ENCODE measurements around the gene CHAC1. TPM values are rescaled to one million over a fixed set of nuclear protein-coding genes. Genes with fewer than 3 reads are reported as not detected.
A peak's percentile ranks its signal among the peaks of the same experiment; 100 is the strongest.

The CHAC1 gene
- total RNA-seq, 1 donor from 2014 or later, result 0.58 TPM

DNA sequence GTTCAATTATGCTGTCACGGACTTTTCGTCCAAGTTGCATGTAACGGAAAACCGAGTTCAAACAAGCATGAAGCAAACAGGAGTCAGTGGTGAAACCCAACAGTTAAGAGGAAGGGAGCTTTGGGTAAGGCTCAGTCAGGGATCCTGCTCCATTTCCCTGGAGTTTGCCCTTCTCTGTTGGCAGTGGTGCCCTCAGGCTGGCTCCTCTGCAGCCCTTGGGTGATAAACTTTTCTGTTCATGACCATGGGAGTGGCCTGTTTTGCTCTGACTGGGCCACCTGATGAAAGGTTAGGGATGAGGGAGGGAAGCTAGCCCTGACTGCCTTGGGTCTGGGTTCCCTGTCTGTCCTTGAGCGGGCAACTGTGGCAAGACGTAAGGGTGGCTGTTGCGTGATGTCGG is 16.1 kb downstream of the CHAC1 start:
- ATAC-seq, result no peak
- no peak for DNase-seq (ENCODE audit: low spot score)
- intact Hi-C loops (cut with DNase I), result no loop called here

DNA sequence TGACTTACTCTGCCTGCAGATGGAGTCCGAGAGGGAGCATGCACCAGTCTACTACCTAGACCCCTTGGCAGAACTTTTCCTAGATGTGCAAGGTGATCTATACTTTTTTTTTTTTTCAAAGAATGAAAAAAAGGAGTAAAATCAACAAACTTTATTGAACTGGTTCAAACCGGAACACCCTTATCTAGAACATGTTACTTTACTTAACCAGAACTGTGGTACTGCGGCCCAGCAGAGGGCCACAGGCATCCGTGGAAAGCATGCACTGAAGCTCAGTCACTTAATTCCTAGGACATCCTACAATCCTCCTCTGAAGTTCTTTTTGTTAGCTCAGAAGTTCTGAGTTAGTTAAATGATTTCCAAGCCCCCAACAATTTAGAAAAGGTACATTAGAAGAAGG is 21.6 kb downstream of the CHAC1 start:
- DNase-seq (ENCODE audit: low spot score) (no peak), ATAC-seq (no peak)
- intact Hi-C loops (cut with DNase I), result no loop called here

DNA sequence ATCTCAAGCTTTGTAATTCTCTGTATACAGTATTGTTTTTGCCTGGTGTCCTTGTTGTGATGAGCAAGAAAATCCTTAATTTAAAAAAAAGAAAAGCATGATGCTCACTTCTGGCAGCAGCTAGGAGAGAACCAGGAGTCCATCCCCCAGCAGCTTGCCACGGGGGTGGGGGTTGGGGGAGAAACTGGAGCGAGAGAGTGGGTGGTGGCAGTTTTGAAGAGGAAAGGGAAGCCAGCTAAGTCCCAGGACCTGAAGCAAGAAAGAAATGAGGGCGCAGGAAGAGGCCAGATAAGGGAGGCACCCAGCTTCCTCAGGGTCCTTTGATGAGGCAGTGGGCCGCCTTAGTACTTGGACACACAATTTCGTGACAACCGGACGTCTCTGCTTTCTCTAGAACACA is 23.5 kb downstream of the CHAC1 start:
- intact Hi-C loops (cut with DNase I), result no loop called here
- ATAC-seq, result no peak
- no peak for DNase-seq (ENCODE audit: low spot score)

DNA sequence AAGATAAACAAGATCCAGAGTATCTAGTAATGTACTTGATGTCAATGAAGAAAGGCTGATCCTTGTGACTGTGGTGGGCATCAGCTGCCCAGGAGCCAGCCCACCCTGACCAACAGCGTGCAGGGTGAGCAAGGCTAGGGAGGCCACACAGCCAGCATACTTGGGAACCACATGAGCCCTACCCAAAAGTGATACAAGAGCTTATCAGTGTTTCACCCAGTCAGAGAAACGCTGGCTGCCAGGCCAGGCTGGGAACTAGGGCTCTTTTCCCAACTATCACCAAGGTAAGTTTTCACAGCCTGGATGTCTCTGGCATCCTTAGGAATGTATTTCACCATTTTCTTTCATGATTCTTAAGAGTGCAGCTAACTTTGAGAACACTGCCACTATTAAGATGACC is 24.9 kb downstream of the CHAC1 start:
- ATAC-seq (no peak), DNase-seq (ENCODE audit: low spot score) (no peak)
- intact Hi-C loops (cut with DNase I), result no loop called here

DNA sequence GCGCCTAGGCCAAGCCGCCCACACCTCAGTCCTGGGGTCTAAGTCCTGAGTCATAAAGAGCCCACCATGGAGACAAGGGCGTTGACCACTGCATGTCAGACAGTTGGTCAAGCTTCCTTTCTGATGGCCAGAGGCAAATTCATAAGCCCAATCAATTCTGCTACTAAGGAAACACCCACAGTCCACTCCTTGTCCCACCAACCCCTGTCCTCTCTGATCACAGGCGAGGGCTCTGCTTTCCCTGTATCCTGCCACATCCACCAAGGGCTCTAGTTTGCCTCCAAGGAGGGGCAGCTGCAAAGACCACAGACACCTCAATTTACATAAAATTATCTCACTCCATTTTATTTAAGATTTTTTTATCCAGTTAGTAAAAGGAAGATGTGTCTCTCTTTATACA is 25.3 kb downstream of the CHAC1 start:
- DNase-seq (ENCODE audit: low spot score) (no peak), ATAC-seq (no peak)
- intact Hi-C loops (cut with DNase I), result no loop called here

DNA sequence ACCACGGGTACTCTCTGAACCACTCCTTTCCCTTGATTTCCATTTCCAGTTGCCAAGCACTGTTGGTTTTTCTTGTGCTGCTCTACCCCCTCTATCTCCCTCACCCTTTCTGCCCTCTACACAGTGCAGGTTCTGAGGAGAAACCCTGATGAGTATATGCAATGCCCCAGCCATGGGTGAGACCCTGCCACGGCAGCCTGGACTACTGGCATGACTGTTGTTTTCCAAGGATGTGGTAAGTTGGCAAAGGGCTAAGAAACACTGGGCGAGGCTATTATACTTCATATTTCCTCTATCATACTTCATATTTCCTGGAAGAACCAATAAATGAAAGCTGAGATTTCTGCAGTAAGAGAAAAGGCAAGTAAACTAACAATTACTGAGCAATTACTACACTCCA is 27.9 kb downstream of the CHAC1 start:
- DNase-seq (ENCODE audit: low spot score) (no peak), ATAC-seq (no peak)
- intact Hi-C loops (cut with DNase I), result no loop called here

DNA sequence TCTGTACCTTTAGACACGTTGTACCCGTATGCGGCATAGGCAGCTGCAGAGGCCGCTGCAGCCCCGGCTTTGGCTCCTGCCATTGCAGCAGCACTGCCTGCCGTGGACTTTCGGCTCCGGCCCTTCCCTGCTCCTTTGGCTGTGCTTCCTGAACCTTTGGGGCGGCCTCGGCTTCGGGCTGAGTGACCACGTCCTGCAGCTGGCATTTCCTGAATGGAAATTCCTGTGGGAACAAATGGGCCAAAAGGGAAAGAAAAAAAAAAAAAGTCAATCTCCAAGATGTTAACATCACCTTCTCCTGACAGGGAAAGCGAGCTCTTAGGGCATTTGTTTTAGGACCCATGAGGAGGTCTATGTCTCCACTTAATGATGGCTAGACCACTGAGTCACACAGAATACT is 29.6 kb downstream of the CHAC1 start:
- intact Hi-C loops (cut with DNase I), result no loop called here
- DNase-seq (ENCODE audit: low spot score), result no peak

DNA sequence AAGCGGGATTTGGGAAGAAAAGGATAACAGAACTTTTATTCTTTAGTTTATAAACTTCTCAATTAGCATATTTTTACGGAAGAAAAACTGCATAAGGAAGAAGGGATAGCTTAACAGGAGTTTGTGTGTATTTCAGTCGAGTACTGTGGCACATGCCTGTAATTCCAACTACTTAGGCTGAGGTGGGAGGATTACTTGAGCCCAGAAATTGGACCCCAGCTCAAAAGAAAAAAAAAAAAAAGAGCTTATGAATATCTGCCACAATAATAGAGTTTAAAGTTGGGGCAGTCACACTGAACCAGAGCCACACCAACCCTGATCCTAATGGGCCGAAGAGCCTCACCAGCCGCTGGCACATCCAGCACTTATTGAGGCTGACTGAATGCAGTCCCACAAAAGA is 31.1 kb downstream of the CHAC1 start:
- ATAC-seq (no peak), DNase-seq (ENCODE audit: low spot score) (no peak)
- intact Hi-C loops (cut with DNase I), result no loop called here

More for the DNA sequence above, 29.6 kb downstream of the CHAC1 start:
- ATAC-seq, result no peak

DNA sequence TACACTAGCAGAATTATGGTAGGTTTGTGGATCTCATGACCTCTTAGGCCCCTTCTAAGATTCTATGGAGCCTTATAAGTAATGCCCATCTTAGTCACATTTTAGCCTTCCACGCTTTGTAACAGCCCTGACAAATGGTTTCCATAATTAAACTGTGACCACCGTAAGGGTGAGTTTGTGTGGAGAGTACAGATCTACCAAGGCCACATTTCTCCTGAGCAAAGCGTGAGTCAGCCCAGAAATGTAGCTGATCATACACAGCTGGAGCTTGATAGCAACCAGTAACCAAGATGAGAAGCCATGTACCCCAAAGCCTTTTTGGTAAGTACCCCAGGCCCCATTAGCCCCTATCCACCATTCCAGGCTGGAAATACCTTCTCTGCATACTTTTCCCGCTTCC is 31.7 kb downstream of the CHAC1 start:
- intact Hi-C loops (cut with DNase I), result no loop called here
- ATAC-seq, result no peak
- DNase-seq (ENCODE audit: low spot score), result no peak

DNA sequence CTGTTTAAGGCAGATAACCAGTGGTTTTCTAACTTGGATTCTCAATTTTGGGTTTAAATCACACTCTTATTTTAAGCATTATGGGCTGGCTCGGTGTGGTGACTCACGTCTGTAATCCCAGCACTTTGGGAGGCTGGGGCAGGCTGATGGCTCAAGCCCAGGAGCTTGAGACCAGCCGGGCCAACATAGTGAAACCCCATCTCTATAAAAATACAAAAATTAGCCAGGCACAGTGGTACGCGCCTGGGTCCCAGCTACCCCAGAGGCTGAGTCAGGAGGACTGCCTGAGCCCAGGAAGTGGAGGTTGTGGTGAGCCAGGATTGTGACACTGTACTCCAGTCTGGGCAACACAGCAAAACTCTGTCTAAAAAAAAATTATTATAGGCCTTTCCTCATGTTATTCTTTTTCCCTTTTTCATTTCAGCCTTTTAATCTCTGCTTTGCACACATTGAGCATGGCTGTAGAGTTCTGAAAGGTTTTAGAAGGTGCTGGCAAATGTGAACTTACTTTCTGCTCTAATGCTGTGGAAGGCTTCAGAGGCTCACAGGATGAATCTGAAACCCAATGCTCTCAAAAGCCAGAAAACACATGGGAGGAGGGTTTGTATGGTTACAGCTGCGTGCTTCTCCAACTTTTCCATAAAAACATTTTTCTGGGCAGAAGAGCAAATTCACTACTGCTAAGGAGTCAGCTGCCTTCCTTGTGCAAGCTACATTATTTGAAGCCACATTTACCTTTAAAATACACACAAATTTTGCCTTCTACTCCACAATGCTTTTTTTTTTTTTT is 32.5 kb downstream of the CHAC1 start:
- peak; percentile 49 for ATAC-seq
- intact Hi-C loops (cut with DNase I), result no loop called here
- no peak for DNase-seq (ENCODE audit: low spot score)

DNA sequence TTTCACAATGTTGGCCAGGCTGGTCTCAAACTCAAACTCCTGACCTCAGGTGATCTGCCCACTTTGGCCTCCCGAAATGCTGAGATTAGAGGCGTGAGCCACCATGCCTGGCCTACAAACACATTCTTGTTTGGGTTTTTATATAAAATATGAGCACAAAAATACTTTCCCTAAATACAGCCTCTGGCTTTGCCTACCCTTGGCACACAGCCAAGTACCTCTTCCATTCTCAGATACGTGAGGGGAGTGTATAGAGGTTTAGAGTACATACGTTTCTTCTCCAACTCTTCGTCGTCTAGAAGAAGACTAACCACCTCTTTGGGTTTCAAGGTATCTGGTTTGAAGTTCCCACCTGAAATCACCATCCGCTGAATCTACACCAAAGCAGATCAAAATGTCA is 33.5 kb downstream of the CHAC1 start:
- DNase-seq (ENCODE audit: low spot score), result no peak
- intact Hi-C loops (cut with DNase I), result no loop called here
- ATAC-seq, result no peak

DNA sequence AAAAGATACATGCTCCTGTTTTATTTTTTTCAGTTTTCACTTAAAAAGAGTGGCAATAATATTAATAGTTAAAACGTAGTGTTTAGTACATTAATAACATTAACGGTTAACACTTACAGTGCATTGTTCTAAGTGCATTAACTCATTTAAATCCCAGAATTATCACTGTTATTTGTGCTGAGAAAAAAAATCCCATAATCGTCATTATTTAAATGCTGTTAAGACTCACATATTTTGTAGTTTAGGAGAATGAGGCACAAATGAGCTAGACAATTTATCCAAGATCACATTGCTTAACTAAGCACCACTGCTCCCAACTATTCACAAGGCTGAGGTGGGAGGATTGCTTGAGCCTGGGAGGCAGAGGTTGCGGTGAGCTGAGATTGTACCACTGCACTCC is 34.9 kb downstream of the CHAC1 start:
- DNase-seq (ENCODE audit: low spot score) (no peak), ATAC-seq (no peak)
- intact Hi-C loops (cut with DNase I), result no loop called here

DNA sequence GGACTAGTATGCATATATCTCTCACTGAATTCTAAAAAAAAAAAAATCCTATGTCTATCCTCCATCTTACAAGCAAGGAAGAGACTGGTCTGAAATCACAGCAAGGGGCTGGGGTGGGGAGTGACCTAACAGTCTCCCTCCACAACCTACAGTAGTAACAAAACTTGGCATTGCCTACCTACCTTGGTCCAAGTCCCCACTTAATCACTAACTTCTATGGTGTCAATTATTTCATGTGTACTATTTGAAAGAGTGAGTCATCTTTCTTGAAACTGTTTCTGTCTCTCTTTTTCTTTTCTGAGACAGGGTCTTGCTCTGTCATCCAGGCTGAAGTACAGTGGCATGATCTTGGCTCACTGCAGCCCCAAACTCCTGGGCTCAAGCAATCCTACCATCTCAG is 36.8 kb downstream of the CHAC1 start:
- no peak for ATAC-seq
- intact Hi-C loops (cut with DNase I), result no loop called here

DNA sequence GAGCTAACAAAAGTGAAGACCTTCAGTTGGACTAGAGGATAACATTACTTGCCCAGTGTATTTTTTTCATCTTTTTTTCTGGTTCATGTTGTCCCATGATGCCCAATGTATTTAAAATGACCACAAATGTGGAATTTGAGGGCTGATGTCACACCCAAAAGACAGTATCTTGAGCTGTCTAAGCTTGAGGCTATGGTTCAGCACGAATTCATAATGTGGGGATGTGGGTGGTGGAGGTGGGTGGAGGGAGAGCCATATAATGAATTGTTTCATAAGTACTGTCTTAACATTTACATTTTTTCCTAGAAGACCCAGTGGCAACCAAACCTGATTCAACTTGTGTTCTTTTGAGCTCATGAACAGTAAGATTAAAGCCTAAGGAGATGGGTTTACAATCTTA is 37.5 kb downstream of the CHAC1 start:
- DNase-seq (ENCODE audit: low spot score) (no peak), ATAC-seq (no peak)
- intact Hi-C loops (cut with DNase I), result no loop called here

More for the DNA sequence above, 36.8 kb downstream of the CHAC1 start:
- no peak for DNase-seq (ENCODE audit: low spot score)

DNA sequence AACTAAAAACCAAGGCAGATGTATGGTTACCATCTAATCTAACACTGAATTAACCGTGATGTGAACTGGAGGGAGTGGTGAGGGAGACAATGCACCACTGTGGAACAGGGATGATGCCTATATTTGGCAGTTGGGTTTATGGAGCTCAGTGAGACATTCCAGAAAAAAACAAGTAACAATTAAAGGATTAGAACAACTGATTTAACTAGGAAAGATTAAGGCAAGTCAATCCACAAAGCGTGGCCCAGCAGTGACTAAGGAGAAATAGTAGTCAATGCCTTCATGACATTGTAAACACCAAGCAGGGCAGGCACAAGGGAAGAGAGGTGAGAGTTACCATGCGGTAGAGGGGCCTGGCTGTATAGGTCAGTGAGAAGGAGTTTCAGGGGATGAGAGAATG is 38.1 kb downstream of the CHAC1 start:
- no peak for DNase-seq (ENCODE audit: low spot score)
- intact Hi-C loops (cut with DNase I), result no loop called here
- no peak for ATAC-seq

DNA sequence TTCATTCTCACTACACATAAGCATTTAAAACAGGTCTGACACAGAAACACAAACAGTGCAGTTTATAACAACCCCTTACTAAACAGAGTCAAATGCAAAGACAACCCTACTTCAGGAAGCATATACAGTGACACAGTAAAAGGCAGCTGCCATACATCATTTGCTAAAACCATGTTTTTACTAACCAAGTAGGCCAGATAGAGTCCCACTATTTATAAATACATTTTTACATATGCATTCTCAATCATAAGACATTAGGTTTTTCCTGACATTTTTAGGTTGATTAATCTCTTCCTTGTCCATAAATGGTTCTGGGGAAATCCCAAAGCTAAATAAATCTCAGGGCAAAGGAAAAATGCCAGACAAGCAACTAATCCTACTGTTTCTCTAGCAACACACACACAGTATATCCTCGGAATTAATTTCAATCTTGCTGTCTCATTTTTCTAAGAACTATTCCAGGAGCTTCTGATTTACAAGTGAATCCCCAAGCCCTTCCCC is 39.0 kb downstream of the CHAC1 start:
- ATAC-seq (no peak), DNase-seq (ENCODE audit: low spot score) (no peak)
- intact Hi-C loops (cut with DNase I), result no loop called here

DNA sequence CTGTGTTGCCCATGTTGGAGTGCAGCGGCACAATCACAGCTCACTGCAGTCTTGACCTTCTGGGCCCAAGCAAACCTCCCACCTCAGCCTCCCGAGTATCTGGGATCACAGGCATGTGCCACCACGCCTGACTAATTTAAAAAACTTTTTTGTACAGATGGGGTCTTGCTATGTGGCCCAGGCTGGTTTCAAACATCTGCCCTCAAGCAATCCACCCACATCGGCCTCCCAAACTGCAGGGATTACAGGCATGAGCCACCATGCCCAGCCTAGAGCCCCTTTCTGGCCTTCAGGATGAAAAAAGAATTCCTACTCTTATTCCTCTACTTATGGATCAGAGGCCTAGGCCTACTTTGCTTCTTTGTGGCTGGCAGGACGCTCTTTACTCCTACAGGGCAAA is 39.6 kb downstream of the CHAC1 start:
- ATAC-seq (no peak), DNase-seq (ENCODE audit: low spot score) (no peak)
- intact Hi-C loops (cut with DNase I), result no loop called here

DNA sequence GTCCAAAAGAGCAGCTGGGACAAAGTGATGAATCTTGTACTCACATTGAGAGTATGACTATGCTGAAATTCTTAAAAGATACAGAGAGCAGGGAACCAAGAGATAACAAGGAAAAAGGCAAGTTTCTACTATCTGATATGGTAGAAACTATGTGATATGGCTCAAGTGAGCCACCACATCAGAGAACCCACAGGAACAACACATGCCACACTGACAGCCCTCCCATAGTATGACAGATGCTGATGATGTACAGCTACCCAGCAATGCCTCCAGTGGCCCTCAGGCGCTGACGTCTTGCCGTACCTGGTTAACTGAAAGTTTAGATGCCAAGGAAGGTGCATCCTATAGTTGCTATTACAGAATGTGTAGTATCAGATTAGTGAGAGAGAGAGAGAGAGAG is 42.4 kb downstream of the CHAC1 start:
- ATAC-seq (no peak), DNase-seq (ENCODE audit: low spot score) (no peak)
- intact Hi-C loops (cut with DNase I), result no loop called here

DNA sequence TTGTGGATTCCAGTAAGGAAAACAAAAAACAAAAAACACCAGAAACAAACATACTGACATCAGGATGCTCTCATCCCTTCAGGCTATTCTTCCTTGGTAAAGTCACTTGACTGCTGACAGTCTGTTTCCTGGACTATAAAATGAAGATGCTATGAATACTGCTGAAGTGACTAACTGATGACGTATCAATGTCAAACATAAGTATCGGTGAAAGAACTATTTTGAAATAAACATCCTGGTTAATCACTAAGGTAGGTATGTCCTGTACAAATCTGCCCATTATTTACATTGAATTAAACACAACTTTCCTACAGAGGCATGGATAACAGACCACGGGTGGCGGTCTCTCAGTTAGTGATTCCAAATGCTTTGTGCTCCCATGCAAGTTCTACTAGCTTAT is 45.9 kb downstream of the CHAC1 start:
- DNase-seq (ENCODE audit: low spot score), result no peak
- no peak for ATAC-seq
- intact Hi-C loops (cut with DNase I), result no loop called here

DNA sequence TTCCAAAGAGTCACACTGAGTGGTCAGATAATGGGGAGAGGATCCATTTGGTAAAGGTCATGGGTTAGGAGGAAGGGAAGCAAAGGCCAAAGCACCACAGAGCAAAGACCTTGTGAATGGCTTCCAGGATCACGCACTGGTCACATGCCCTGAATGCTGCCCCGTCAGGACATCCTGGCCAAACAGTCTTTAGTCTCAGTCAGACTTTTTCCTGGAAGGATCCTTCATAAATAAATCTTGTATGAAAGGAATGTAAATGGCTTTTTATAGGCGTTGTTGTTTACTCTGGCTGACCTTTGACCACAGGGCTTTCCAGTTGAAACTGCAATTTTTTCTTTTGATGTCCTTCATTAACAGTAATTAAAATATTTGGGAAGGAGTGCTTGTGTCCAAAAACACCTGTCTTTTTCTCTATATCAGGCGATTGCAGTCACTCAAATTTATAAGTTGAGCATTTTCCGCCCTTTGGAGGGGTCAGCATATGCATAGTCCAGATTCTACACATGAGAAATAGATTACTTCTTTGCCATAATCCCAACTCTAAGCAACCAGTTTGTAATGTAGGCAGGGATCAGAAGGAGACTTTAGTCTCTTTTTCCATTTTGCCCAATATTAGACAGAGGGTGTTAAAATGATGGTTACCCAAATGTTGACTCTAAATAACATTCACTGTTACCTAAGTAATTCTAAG is 48.4 kb downstream of the CHAC1 start:
- ATAC-seq (no peak), DNase-seq (ENCODE audit: low spot score) (no peak)
- intact Hi-C loops (cut with DNase I), result no loop called here

DNA sequence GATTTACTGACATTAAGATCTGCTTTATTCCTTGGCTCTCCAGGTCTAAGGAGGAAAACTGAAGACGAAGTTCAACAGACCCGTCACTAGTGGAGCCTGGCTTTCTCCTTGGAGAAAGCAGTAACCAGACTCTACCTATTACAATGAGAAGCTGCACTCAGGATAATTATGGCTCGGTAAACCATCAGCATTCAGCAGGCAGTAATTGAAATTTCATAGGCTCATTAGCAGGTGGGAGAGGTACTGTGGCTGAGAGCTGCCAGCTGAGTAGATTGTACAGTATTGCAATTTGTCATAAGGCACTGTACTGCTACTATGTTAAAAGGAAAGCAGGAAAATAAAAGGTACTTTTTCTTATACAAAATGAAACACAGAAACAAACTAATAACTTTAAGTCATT is 51.2 kb downstream of the CHAC1 start:
- no peak for ATAC-seq
- intact Hi-C loops (cut with DNase I), result no loop called here
- no peak for DNase-seq (ENCODE audit: low spot score)

Measured in sciatic nerve (tissue), 2 donors.